GM12878 (cell line): ENCODE measurements around the gene TASOR2.

Experiments
- ASH2L ChIP-seq: fragments of 300-600, 200-600 bp; sonication (generic); IDR thresholded peaks from 2 replicates; pipeline ENCODE4 v1.6.1; 2017; ENCODE audit warnings: low read depth, mild to moderate bottlenecking, borderline replicate concordance
- CREB1 ChIP-seq: IDR thresholded peaks from 2 replicates; pipeline ENCODE4 v1.6.1; 2012; ENCODE audit warnings: low read depth, mild to moderate bottlenecking, inconsistent platforms
- KAT2A ChIP-seq: conservative IDR thresholded peaks from 2 replicates; pipeline ENCODE4 v1.6.1; 2011; ENCODE audit warnings: low read depth, low read length; ENCODE audit not compliant: control insufficient read depth
- KDM1A ChIP-seq: fragments of 200-600 bp; sonication (generic); IDR thresholded peaks from 2 replicates; pipeline ENCODE4 v1.6.1; 2016; ENCODE audit warnings: borderline replicate concordance
- POU2F2 ChIP-seq: IDR thresholded peaks from 3 replicates; pipeline ENCODE4 v1.6.1; 2011; ENCODE audit warnings: low read depth, mild to moderate bottlenecking, low read length, borderline replicate concordance
- RAD21 ChIP-seq: IDR thresholded peaks from 2 replicates; pipeline ENCODE4 v1.6.1; 2011; ENCODE audit warnings: mild to moderate bottlenecking, low read depth, low read length, moderate library complexity; ENCODE audit not compliant: insufficient read depth
- SP1 ChIP-seq: IDR thresholded peaks from one replicate; pipeline ENCODE4 v1.6.1; 2011; ENCODE audit warnings: low read depth, low read length
- TF ChIP-seq, protein P1 (sequence below): IDR thresholded peaks from 2 replicates; pipeline ENCODE4 v1.6.1; 2011; ENCODE audit warnings: low read depth, mild to moderate bottlenecking, low read length, moderate library complexity, borderline replicate concordance; ENCODE audit errors: extremely low read depth
- TF ChIP-seq, protein P2 (sequence below): IDR thresholded peaks from 2 replicates; pipeline ENCODE4 v1.6.1; 2012; ENCODE audit warnings: mild to moderate bottlenecking, low read depth, low read length
- TF ChIP-seq, protein P3 (sequence below), 3 experiments: IDR thresholded peaks in 2 of 3; conservative IDR thresholded peaks in 1 of 3; 2 replicates each; pipeline ENCODE4 v1.5.1; 2011; ENCODE audit warnings: low read depth in 3 of 3, low read length in 3 of 3, mild to moderate bottlenecking in 3 of 3, control low read depth in 2 of 3, moderate library complexity in 2 of 3, inconsistent platforms in 1 of 3, mixed read lengths in 1 of 3; ENCODE audit not compliant: control insufficient read depth in 2 of 3, insufficient read depth in 1 of 3; ENCODE audit errors: extremely low read depth in 1 of 3

DNA sequence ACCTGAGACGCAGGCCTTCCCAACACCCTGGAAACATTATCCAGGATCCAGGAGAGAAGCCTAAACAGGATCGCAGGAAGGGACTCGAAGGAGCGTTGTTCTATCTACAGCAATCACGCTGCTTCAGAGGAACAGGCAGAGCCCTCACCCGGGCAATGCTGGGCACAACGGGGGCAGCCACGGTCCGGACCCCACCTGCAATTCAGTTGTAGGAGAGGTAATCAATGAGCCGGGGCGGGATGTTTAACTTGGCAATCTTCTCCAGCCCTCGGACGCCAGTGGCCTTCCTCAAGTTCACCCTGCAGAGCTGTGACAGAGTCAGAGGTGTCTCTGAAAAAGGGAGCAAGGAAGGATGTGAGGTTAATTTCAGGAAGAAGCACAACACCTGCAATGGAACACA, 44.1 kb upstream of the TASOR2 start:
- TF ChIP-seq CREB1 (no peak), KAT2A (no peak), RAD21 (no peak), KDM1A (no peak), SP1 (no peak), ASH2L (no peak), POU2F2 (no peak)
- TF ChIP-seq, protein P1, sequence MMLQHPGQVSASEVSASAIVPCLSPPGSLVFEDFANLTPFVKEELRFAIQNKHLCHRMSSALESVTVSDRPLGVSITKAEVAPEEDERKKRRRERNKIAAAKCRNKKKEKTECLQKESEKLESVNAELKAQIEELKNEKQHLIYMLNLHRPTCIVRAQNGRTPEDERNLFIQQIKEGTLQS: no peak
- TF ChIP-seq, protein P2, sequence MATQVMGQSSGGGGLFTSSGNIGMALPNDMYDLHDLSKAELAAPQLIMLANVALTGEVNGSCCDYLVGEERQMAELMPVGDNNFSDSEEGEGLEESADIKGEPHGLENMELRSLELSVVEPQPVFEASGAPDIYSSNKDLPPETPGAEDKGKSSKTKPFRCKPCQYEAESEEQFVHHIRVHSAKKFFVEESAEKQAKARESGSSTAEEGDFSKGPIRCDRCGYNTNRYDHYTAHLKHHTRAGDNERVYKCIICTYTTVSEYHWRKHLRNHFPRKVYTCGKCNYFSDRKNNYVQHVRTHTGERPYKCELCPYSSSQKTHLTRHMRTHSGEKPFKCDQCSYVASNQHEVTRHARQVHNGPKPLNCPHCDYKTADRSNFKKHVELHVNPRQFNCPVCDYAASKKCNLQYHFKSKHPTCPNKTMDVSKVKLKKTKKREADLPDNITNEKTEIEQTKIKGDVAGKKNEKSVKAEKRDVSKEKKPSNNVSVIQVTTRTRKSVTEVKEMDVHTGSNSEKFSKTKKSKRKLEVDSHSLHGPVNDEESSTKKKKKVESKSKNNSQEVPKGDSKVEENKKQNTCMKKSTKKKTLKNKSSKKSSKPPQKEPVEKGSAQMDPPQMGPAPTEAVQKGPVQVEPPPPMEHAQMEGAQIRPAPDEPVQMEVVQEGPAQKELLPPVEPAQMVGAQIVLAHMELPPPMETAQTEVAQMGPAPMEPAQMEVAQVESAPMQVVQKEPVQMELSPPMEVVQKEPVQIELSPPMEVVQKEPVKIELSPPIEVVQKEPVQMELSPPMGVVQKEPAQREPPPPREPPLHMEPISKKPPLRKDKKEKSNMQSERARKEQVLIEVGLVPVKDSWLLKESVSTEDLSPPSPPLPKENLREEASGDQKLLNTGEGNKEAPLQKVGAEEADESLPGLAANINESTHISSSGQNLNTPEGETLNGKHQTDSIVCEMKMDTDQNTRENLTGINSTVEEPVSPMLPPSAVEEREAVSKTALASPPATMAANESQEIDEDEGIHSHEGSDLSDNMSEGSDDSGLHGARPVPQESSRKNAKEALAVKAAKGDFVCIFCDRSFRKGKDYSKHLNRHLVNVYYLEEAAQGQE: no peak
- TF ChIP-seq, protein P3, sequence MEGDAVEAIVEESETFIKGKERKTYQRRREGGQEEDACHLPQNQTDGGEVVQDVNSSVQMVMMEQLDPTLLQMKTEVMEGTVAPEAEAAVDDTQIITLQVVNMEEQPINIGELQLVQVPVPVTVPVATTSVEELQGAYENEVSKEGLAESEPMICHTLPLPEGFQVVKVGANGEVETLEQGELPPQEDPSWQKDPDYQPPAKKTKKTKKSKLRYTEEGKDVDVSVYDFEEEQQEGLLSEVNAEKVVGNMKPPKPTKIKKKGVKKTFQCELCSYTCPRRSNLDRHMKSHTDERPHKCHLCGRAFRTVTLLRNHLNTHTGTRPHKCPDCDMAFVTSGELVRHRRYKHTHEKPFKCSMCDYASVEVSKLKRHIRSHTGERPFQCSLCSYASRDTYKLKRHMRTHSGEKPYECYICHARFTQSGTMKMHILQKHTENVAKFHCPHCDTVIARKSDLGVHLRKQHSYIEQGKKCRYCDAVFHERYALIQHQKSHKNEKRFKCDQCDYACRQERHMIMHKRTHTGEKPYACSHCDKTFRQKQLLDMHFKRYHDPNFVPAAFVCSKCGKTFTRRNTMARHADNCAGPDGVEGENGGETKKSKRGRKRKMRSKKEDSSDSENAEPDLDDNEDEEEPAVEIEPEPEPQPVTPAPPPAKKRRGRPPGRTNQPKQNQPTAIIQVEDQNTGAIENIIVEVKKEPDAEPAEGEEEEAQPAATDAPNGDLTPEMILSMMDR (IDR thresholded peaks at IDR 0.05 in 2 of 3, conservative IDR thresholded peaks at IDR 0.05 in 1 of 3; ENCODE audit: control insufficient read depth in 2 of 3, extremely low read depth in 1 of 3, insufficient read depth in 1 of 3, low read depth in 3 of 3, low read length in 3 of 3): no peak
